Tibial nerve (tissue), 4 donors: ENCODE data around the gene PLEKHA6. TPM values are rescaled to one million over a fixed set of nuclear protein-coding genes. Genes with fewer than 3 reads are reported as not detected.

ENCODE experiments used
- DNase-seq, 2 donors: peaks; one replicate each; pipeline ENCODE4 v3.0.0-alpha.2; 2019; ENCODE audit warnings: low spot score in 2 of 2
- H3K27ac ChIP-seq, 4 donors: fragments of 200-600 bp; sonication (generic) in 3 of 4; one replicate each; pipeline ENCODE4 v1.5.1; 2017 to 2019; ENCODE audit warnings: mild to moderate bottlenecking in 1 of 4
- H3K27me3 ChIP-seq, 2 donors: fragments of 200-600 bp; sonication (generic) in 1 of 2; one replicate each; pipeline versions ENCODE4 v1.5.1 to v1.6.0; 2017 to 2019
- H3K36me3 ChIP-seq, 3 donors: fragments of 200-600 bp; sonication (generic); one replicate each; pipeline ENCODE4 v1.5.1; 2018 to 2019
- H3K4me1 ChIP-seq, 4 donors: fragments of 200-600 bp; sonication (generic) in 3 of 4; one replicate each; pipeline ENCODE4 v1.5.1; 2017 to 2019
- H3K4me3 ChIP-seq, 4 donors: fragments of 200-600 bp; sonication (generic) in 3 of 4; one replicate each; pipeline ENCODE4 v1.5.1; 2017 to 2019; ENCODE audit warnings: mild to moderate bottlenecking in 1 of 4, moderate library complexity in 1 of 4
- H3K9me3 ChIP-seq, 4 donors: fragments of 200-600 bp; sonication (generic) in 3 of 4; one replicate each; pipeline ENCODE4 v1.5.1; 2017 to 2019
- CTCF ChIP-seq, 5 experiments: fragments of 200-600 bp in 3 of 5; fragments of 450-650 bp in 2 of 5; sonication (generic) in 3 of 5; IDR thresholded peaks; one replicate each; pipeline ENCODE4 v1.5.1; 2016 to 2019; ENCODE audit warnings: antibody characterized with exemption in 5 of 5, mild to moderate bottlenecking in 3 of 5, moderate library complexity in 2 of 5
- EP300 ChIP-seq, 2 donors: sonication (generic); formaldehyde crosslinking; IDR thresholded peaks; one replicate each; pipeline ENCODE4 v1.6.1; 2017; ENCODE audit warnings: antibody characterized with exemption in 2 of 2, mild to moderate bottlenecking in 1 of 2
- POLR2A ChIP-seq, 2 donors: fragments of 450-650 bp; IDR thresholded peaks; one replicate each; pipeline ENCODE4 v1.6.1; 2017; ENCODE audit warnings: antibody characterized with exemption in 2 of 2, mild to moderate bottlenecking in 2 of 2, moderate library complexity in 2 of 2
- WGBS, 2 donors: methylation state at CpG; one replicate each; pipeline ENCODE4 v1.1.5; 2018; 5-methylcytosine and 5-hydroxymethylcytosine counted together
- total RNA-seq, 4 donors: library from RNA; depleted of rRNA; stranded (reverse); fragments of >200 nt; gene quantifications; one replicate each; pipeline ENCODE4 v1.1.0, GENCODE V29; 2016

PLEKHA6 gene
- total RNA-seq, 4 donors from 2014 or later, result 6.6 to 13.9 (median 12.1) TPM

GRCh38 chr1:204336421-204337035 lies 23.2 kb downstream of the PLEKHA6 start:
- peaks cover 0 to 38% (median 0%) of the 10 kb centered on the region in 4 donors for H3K4me1 ChIP-seq
- no peak overlapping the region for H3K4me3 ChIP-seq
- DNase-seq, result no peak
- WGBS, 2 donors, result 82 to 92% methylated on average over 3 of the region's 3 CpGs
- no peaks in the 10 kb centered on the region for H3K36me3 ChIP-seq
- H3K27ac ChIP-seq, result no peak overlapping the region
- TF ChIP-seq POLR2A (IDR thresholded peaks at IDR 0.05) (no peak), EP300 (IDR thresholded peaks at IDR 0.05) (no peak)
- no peaks in the 10 kb centered on the region for H3K27me3 ChIP-seq
- no peaks in the 10 kb centered on the region for H3K9me3 ChIP-seq

- peaks cover 0 to 32% (median 0%) of the 10 kb centered on the region in 4 donors for H3K4me1 ChIP-seq
- no peak overlapping the region for H3K4me3 ChIP-seq
- H3K36me3 ChIP-seq, result no peaks in the 10 kb centered on the region
- H3K27ac ChIP-seq, result no peak overlapping the region
- no peaks in the 10 kb centered on the region for H3K27me3 ChIP-seq
- no peak for DNase-seq
- TF ChIP-seq POLR2A (IDR thresholded peaks at IDR 0.05) (no peak), EP300 (IDR thresholded peaks at IDR 0.05) (no peak), CTCF (IDR thresholded peaks at IDR 0.05) (no peak)
- WGBS, 2 donors, result 67 to 71% methylated on average over 1 of the region's 1 CpG
- no peaks in the 10 kb centered on the region for H3K9me3 ChIP-seq
Observed at GRCh38 chr1:204335533-204335932, 24.2 kb downstream of the PLEKHA6 start.

- Histone ChIP-seq H3K4me3 (no peak overlapping the region), H3K27me3 (no peaks in the 10 kb centered on the region), H3K9me3 (no peaks in the 10 kb centered on the region), H3K4me1 (peaks cover 0 to 28% (median 0%) of the 10 kb centered on the region in 4 donors), H3K36me3 (no peaks in the 10 kb centered on the region), H3K27ac (no peak overlapping the region)
- no peak for DNase-seq
- 89 to 100% methylated on average over 1 of the region's 1 CpG for WGBS, 2 donors
- no peak for TF ChIP-seq CTCF (IDR thresholded peaks at IDR 0.05)
- no peak for TF ChIP-seq EP300 (IDR thresholded peaks at IDR 0.05)
- no peak for TF ChIP-seq POLR2A (IDR thresholded peaks at IDR 0.05)
Observed at GRCh38 chr1:204335085-204335484, 24.6 kb downstream of the PLEKHA6 start.

GRCh38 chr1:204334455-204334854 lies 25.3 kb downstream of the PLEKHA6 start:
- Histone ChIP-seq H3K36me3 (no peaks in the 10 kb centered on the region), H3K4me1 (peaks cover 0 to 21% (median 0%) of the 10 kb centered on the region in 4 donors), H3K4me3 (no peak overlapping the region), H3K27me3 (no peaks in the 10 kb centered on the region), H3K9me3 (no peaks in the 10 kb centered on the region), H3K27ac (no peak overlapping the region)
- WGBS, 2 donors, result 86 to 91% methylated on average over 7 of the region's 7 CpGs
- no peak for DNase-seq
- TF ChIP-seq CTCF (IDR thresholded peaks at IDR 0.05) (no peak), EP300 (IDR thresholded peaks at IDR 0.05) (no peak)

- peaks cover 0 to 13% (median 0%) of the 10 kb centered on the region in 4 donors for H3K4me1 ChIP-seq
- no peak overlapping the region for H3K27ac ChIP-seq
- WGBS, 2 donors, result 62 to 66% methylated on average over 2 of the region's 2 CpGs
- DNase-seq, result no peak
- no peaks in the 10 kb centered on the region for H3K9me3 ChIP-seq
- no peaks in the 10 kb centered on the region for H3K36me3 ChIP-seq
- no peak overlapping the region for H3K4me3 ChIP-seq
- TF ChIP-seq CTCF (IDR thresholded peaks at IDR 0.05) (no peak), EP300 (IDR thresholded peaks at IDR 0.05) (no peak), POLR2A (IDR thresholded peaks at IDR 0.05) (no peak)
- no peaks in the 10 kb centered on the region for H3K27me3 ChIP-seq
Observed at GRCh38 chr1:204333427-204333826, 26.3 kb downstream of the PLEKHA6 start.
